Lower lobe of right lung (tissue), 2 donors: ENCODE data around the gene ARFGEF3. TPM values are rescaled to one million over a fixed set of nuclear protein-coding genes. Genes with fewer than 3 reads are reported as not detected.

ENCODE experiments used
- ATAC-seq, 2 donors: fragments of 200-7000 bp; cut with Tn5 transposase; one replicate each; pipeline ENCODE4 v1.9.1; 2020 to 2022; ENCODE audit warnings: mild to moderate bottlenecking in 2 of 2, moderate library complexity in 2 of 2
- DNase-seq: peaks from one replicate; pipeline ENCODE4 v3.0.0-alpha.2; 2020
- H3K27ac ChIP-seq: fragments of 200-600 bp; one replicate; pipeline ENCODE4 v1.8.0; 2022
- H3K27me3 ChIP-seq: fragments of 200-600 bp; one replicate; pipeline ENCODE4 v1.8.0; 2022; ENCODE audit warnings: low read depth
- H3K36me3 ChIP-seq: fragments of 200-600 bp; one replicate; pipeline ENCODE4 v1.8.0; 2022; ENCODE audit warnings: mild to moderate bottlenecking
- H3K4me1 ChIP-seq: fragments of 200-600 bp; one replicate; pipeline ENCODE4 v1.8.0; 2022
- H3K4me3 ChIP-seq: fragments of 200-600 bp; one replicate; pipeline ENCODE4 v1.8.0; 2022; ENCODE audit warnings: mild to moderate bottlenecking
- H3K9me3 ChIP-seq: fragments of 200-600 bp; one replicate; pipeline ENCODE4 v1.8.0; 2022
- CTCF ChIP-seq: fragments of 200-600 bp; IDR thresholded peaks from one replicate; pipeline ENCODE4 v1.8.0; 2022; ENCODE audit warnings: antibody characterized with exemption, mild to moderate bottlenecking
- intact Hi-C: fragments of 100-400 bp; cut with DNase I; formaldehyde crosslinking; loops from one replicate; pipeline ENCODE4 v1.11.0; 2022
- total RNA-seq: library from RNA; stranded (reverse); fragmentation: NEBNext Ultra II Directional; extraction: Animal tissue kit (Norgen Biotek cat#: 25700); gene quantifications from one replicate; pipeline ENCODE4 v1.2.1, GENCODE V29; 2021
- donor health status: DM: no; HTN: yes; CAD: no; lungs with severe emphysema.

ARFGEF3 gene
- total RNA-seq, 1 donor from 2014 or later = 33.8 TPM

GRCh38 chr6:138248878-138249277 is 87.1 kb downstream of the ARFGEF3 start:
- DNase-seq = no peak
- no peak for ATAC-seq
- H3K9me3 ChIP-seq = no peaks in the 10 kb centered on the region
- H3K27ac ChIP-seq = no peak overlapping the region
- no peaks in the 10 kb centered on the region for H3K27me3 ChIP-seq
- H3K4me3 ChIP-seq = no peak overlapping the region
- peaks cover 7% of the 10 kb centered on the region for H3K4me1 ChIP-seq
- peaks cover 2% of the 10 kb centered on the region for H3K36me3 ChIP-seq
- intact Hi-C loops = no loop called here
- no peak for TF ChIP-seq CTCF

- H3K27ac ChIP-seq = peak overlapping the region; percentile 79
These were observed 88.3 kb downstream of the ARFGEF3 start for GRCh38 chr6:138250053-138250452.

GRCh38 chr6:138250513-138251247 is 88.9 kb downstream of the ARFGEF3 start:
- ATAC-seq (peak; percentile 94 to 95), DNase-seq (peak; percentile 55)
- Histone ChIP-seq H3K27me3 (no peaks in the 10 kb centered on the region), H3K4me3 (no peak overlapping the region), H3K36me3 (peaks cover 4% of the 10 kb centered on the region), H3K9me3 (no peaks in the 10 kb centered on the region), H3K4me1 (peaks cover 7% of the 10 kb centered on the region), H3K27ac (peak overlapping the region; percentile 79)
- intact Hi-C loops = no loop called here
- TF ChIP-seq CTCF = no peak

More at GRCh38 chr6:138250053-138250452, 88.3 kb downstream of the ARFGEF3 start:
- Histone ChIP-seq H3K4me3 (no peak overlapping the region), H3K36me3 (peaks cover 4% of the 10 kb centered on the region), H3K27me3 (no peaks in the 10 kb centered on the region), H3K9me3 (no peaks in the 10 kb centered on the region), H3K4me1 (peaks cover 7% of the 10 kb centered on the region)
- ATAC-seq (no peak), DNase-seq (no peak)
- intact Hi-C loops = no loop called here
- no peak for TF ChIP-seq CTCF

- Histone ChIP-seq H3K36me3 (peaks cover 4% of the 10 kb centered on the region), H3K4me1 (peaks cover 7% of the 10 kb centered on the region), H3K9me3 (no peaks in the 10 kb centered on the region), H3K4me3 (no peak overlapping the region), H3K27me3 (no peaks in the 10 kb centered on the region), H3K27ac (no peak overlapping the region)
- ATAC-seq = no peak
- TF ChIP-seq CTCF = no peak
- intact Hi-C loops = no loop called here
- no peak for DNase-seq
These were observed 92.0 kb downstream of the ARFGEF3 start for GRCh38 chr6:138253731-138254130.

- no peak for TF ChIP-seq CTCF
- intact Hi-C loops = no loop called here
- ATAC-seq = no peak
- no peaks in the 10 kb centered on the region for H3K9me3 ChIP-seq
- peaks cover 3% of the 10 kb centered on the region for H3K4me1 ChIP-seq
- no peaks in the 10 kb centered on the region for H3K27me3 ChIP-seq
- H3K27ac ChIP-seq = no peak overlapping the region
- H3K4me3 ChIP-seq = no peak overlapping the region
- DNase-seq = no peak
- H3K36me3 ChIP-seq = peaks cover 4% of the 10 kb centered on the region
These were observed 93.7 kb downstream of the ARFGEF3 start for GRCh38 chr6:138255443-138255842.
